GM19324 (cell line): Measurements from ENCODE around the gene ARHGAP15.

ENCODE experiments used
- ATAC-seq: cut with Tn5 transposase; IDR thresholded peaks from one replicate; pipeline ENCODE4 v1.9.1; 2021; ENCODE audit warnings: mild to moderate bottlenecking, moderate library complexity; ENCODE audit not compliant: unreplicated experiment, low FRiP score

ARHGAP15 gene

GRCh38 chr2:143698352-143698751 lies 569.1 kb downstream of the ARHGAP15 start:
- ATAC-seq = no peak

- ATAC-seq = no peak
These were observed 569.8 kb downstream of the ARHGAP15 start for GRCh38 chr2:143698888-143699570.

- no peak for ATAC-seq
These were observed 571.6 kb downstream of the ARHGAP15 start for GRCh38 chr2:143700865-143701264.

- ATAC-seq = no peak
These were observed 572.6 kb downstream of the ARHGAP15 start for GRCh38 chr2:143701785-143702184.

GRCh38 chr2:143702931-143703330 lies 573.7 kb downstream of the ARHGAP15 start:
- ATAC-seq = no peak

- no peak for ATAC-seq
These were observed 575.4 kb downstream of the ARHGAP15 start for GRCh38 chr2:143704451-143705106.

- ATAC-seq = no peak
These were observed 576.0 kb downstream of the ARHGAP15 start for GRCh38 chr2:143705108-143705707.

- ATAC-seq = no peak
These were observed 577.1 kb downstream of the ARHGAP15 start for GRCh38 chr2:143706354-143706753.

- no peak for ATAC-seq
These were observed 579.5 kb downstream of the ARHGAP15 start for GRCh38 chr2:143708682-143709081.

GRCh38 chr2:143710196-143710595 lies 581.0 kb downstream of the ARHGAP15 start:
- ATAC-seq = no peak

GRCh38 chr2:143710879-143711278 lies 581.7 kb downstream of the ARHGAP15 start:
- ATAC-seq = no peak

GRCh38 chr2:143716522-143716921 lies 587.3 kb downstream of the ARHGAP15 start:
- no peak for ATAC-seq

GRCh38 chr2:143717053-143717452 lies 587.8 kb downstream of the ARHGAP15 start:
- no peak for ATAC-seq

GRCh38 chr2:143717536-143718168 lies 588.4 kb downstream of the ARHGAP15 start:
- no peak for ATAC-seq

GRCh38 chr2:143718745-143719144 lies 589.5 kb downstream of the ARHGAP15 start:
- no peak for ATAC-seq

- ATAC-seq = no peak
These were observed 590.2 kb downstream of the ARHGAP15 start for GRCh38 chr2:143719406-143719805.

- no peak for ATAC-seq
These were observed 591.0 kb downstream of the ARHGAP15 start for GRCh38 chr2:143720095-143720664.

GRCh38 chr2:143725400-143725799 lies 596.2 kb downstream of the ARHGAP15 start:
- no peak for ATAC-seq

GRCh38 chr2:143726151-143726845 lies 597.1 kb downstream of the ARHGAP15 start:
- no peak for ATAC-seq

GRCh38 chr2:143728498-143728897 lies 599.3 kb downstream of the ARHGAP15 start:
- ATAC-seq = no peak
